ENCODE data around the gene HSPG2. TPM values are rescaled to one million over a fixed set of nuclear protein-coding genes. Genes with fewer than 3 reads are reported as not detected.

HSPG2 gene
- total RNA-seq, 1 experiment from 2014 or later: 171 TPM

DNA sequence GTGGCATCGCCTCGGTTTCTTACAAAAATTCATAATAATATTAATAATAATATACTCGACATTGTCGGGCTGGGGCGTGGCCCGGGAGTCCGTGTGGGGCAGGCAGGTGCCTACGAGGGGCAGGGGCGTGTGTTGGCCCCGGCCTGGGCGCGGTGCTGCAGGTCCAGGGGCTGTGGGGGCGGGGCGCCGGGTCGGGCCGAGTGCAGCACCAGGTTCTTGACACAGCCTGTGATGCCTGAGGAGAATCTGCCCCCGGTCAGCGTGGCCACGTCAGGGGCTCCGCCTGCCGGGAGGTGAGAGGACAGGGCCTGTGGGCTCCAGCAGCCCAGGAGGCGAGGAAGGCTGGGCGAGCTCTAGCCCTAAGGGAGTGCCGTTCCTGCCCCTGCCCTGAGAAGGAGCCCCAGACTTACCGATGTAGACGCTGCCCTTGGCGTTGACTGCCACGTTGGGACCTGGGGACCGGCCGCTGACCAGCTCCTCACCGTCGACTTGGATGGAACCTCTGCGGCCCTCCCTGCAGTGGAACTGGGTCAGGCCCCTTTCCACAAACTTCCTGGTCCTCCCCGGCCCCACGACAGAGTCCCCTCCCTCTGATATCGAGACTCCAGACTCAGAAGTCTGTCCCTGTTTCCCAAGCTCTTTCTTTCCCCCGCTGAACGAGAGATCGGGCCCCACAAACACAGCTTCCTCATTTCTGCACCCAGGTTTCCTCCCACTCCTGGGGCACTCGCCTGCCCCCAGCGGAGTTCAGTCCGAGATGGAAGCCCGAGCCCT is 113.7 kb downstream of the HSPG2 start:
- DNase-seq (ENCODE audit: low read depth, low spot score): no peak
- Histone ChIP-seq H3K9me3 (ENCODE audit: control insufficient read depth, insufficient read depth, low read depth, low read length) (no peaks in the 10 kb centered on the region), H3K36me3 (ENCODE audit: control insufficient read depth, insufficient read depth, low read length) (peaks cover 6% of the 10 kb centered on the region; the same call in 1 of the 2 replicates), H3K27ac (ENCODE audit: low read length) (no peak overlapping the region), H3K27me3 (ENCODE audit: control insufficient read depth, insufficient read depth, low read length) (no peaks in the 10 kb centered on the region), H3K4me1 (ENCODE audit: control insufficient read depth, insufficient read depth, low read length) (no peaks in the 10 kb centered on the region), H3K4me3 (ENCODE audit: low read depth in 2 of 2, low read length in 2 of 2) (no peak overlapping the region)
- BruUV-seq (replicated peaks): TSS peak; percentile 79
- TF ChIP-seq CTCF (IDR thresholded peaks at IDR 0.05): no peak
- TF ChIP-seq, protein P1, sequence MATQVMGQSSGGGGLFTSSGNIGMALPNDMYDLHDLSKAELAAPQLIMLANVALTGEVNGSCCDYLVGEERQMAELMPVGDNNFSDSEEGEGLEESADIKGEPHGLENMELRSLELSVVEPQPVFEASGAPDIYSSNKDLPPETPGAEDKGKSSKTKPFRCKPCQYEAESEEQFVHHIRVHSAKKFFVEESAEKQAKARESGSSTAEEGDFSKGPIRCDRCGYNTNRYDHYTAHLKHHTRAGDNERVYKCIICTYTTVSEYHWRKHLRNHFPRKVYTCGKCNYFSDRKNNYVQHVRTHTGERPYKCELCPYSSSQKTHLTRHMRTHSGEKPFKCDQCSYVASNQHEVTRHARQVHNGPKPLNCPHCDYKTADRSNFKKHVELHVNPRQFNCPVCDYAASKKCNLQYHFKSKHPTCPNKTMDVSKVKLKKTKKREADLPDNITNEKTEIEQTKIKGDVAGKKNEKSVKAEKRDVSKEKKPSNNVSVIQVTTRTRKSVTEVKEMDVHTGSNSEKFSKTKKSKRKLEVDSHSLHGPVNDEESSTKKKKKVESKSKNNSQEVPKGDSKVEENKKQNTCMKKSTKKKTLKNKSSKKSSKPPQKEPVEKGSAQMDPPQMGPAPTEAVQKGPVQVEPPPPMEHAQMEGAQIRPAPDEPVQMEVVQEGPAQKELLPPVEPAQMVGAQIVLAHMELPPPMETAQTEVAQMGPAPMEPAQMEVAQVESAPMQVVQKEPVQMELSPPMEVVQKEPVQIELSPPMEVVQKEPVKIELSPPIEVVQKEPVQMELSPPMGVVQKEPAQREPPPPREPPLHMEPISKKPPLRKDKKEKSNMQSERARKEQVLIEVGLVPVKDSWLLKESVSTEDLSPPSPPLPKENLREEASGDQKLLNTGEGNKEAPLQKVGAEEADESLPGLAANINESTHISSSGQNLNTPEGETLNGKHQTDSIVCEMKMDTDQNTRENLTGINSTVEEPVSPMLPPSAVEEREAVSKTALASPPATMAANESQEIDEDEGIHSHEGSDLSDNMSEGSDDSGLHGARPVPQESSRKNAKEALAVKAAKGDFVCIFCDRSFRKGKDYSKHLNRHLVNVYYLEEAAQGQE (IDR thresholded peaks at IDR 0.05; ENCODE audit: insufficient read depth in 1 of 2, low read depth in 2 of 2, low read length in 1 of 2): no peak
- no peak for TF ChIP-seq TCF7L2 (IDR thresholded peaks at IDR 0.05; ENCODE audit: low read depth, low read length)
- TF ChIP-seq SIN3A (IDR thresholded peaks at IDR 0.05; ENCODE audit: borderline replicate concordance, insufficient read depth, low read depth, low read length): no peak
- TF ChIP-seq POLR2AphosphoS5 (IDR thresholded peaks at IDR 0.05; ENCODE audit: low read depth, low read length): no peak
- intact Hi-C loops (cut with micrococcal nuclease; ENCODE audit: unreplicated experiment) (no loop called here), in situ Hi-C loops (cut with HindIII; ENCODE audit: low pct_unique_long_range_greater_than_20kb, low sequenced_read_pairs) (no loop called here)
- ChIA-PET POLR2A (no interaction called here), CTCF (no interaction called here)
- ATAC-seq: no peak

DNA sequence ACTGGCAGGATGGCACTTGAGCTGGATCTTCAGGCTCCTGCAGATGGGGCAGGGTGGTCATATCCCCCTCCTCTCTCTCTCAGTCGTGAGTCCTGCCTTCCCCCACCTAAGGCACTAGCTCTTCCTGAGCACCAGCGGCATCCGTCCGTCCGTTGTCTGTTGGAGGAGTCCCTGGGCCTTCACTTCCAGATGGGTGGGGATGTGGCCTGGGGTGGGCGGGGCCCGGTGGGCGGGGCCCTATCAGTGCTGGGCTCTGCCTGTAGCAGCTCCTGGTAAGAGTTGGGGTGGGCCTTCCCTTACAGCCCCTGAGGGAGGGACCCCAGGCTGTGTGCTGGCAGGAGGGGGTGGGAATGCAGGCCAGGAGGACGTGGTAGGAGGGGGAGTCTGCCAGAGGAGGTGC is 114.8 kb downstream of the HSPG2 start:
- peaks cover 4% of the 10 kb centered on the region; the same call in 1 of the 2 replicates for H3K36me3 ChIP-seq (ENCODE audit: control insufficient read depth, insufficient read depth, low read length)
- ChIA-PET POLR2A (interaction anchor here (0.5 to 0.8 kb wide), 2 partner anchors 10 to 17 kb away, joined by 4 to 8 read pairs; no protein-coding TSS in a partner anchor), CTCF (no interaction called here)
- intact Hi-C loops (cut with micrococcal nuclease; ENCODE audit: unreplicated experiment): no loop called here
- in situ Hi-C loops (cut with HindIII; ENCODE audit: low pct_unique_long_range_greater_than_20kb, low sequenced_read_pairs): no loop called here
- ATAC-seq (peak; percentile 58), DNase-seq (ENCODE audit: low read depth, low spot score) (no peak)
- no peak overlapping the region for H3K27ac ChIP-seq (ENCODE audit: low read length)
- BruUV-seq (replicated peaks): no TSS peak
- H3K4me3 ChIP-seq (ENCODE audit: low read depth in 2 of 2, low read length in 2 of 2): no peak overlapping the region
- no peaks in the 10 kb centered on the region for H3K4me1 ChIP-seq (ENCODE audit: control insufficient read depth, insufficient read depth, low read length)
- TF ChIP-seq, protein P1 (IDR thresholded peaks at IDR 0.05; ENCODE audit: insufficient read depth in 1 of 2, low read depth in 2 of 2, low read length in 1 of 2): no peak
- TF ChIP-seq CTCF (IDR thresholded peaks at IDR 0.05): no peak
- TF ChIP-seq TCF7L2 (IDR thresholded peaks at IDR 0.05; ENCODE audit: low read depth, low read length): no peak
- no peak for TF ChIP-seq POLR2AphosphoS5 (IDR thresholded peaks at IDR 0.05; ENCODE audit: low read depth, low read length)
- TF ChIP-seq SIN3A (IDR thresholded peaks at IDR 0.05; ENCODE audit: borderline replicate concordance, insufficient read depth, low read depth, low read length): no peak
- H3K9me3 ChIP-seq (ENCODE audit: control insufficient read depth, insufficient read depth, low read depth, low read length): no peaks in the 10 kb centered on the region
- H3K27me3 ChIP-seq (ENCODE audit: control insufficient read depth, insufficient read depth, low read length): no peaks in the 10 kb centered on the region

Data from Panc1 (cell line).